GM23338 (cell line): ENCODE measurements around the gene PPARD. TPM values are rescaled to one million over a fixed set of nuclear protein-coding genes. Genes with fewer than 3 reads are reported as not detected.

ENCODE experiments used
- ATAC-seq: fragments of 200-7000 bp; cut with Tn5 transposase; 3 replicates; pipeline ENCODE4 v1.9.1; 2020
- DNase-seq: peaks from one replicate; pipeline ENCODE4 v3.0.0-alpha.2; 2015; ENCODE audit warnings: low spot score
- H2AFZ ChIP-seq: fragments of 200-600 bp; sonication (generic); 2 replicates; pipeline ENCODE4 v1.8.0; 2016; ENCODE audit warnings: antibody characterized with exemption, mild to moderate bottlenecking, moderate library complexity
- H3F3A ChIP-seq: fragments of 200-600 bp; sonication (generic); replicated peaks from 2 replicates; pipeline ENCODE4 v1.8.0; 2017; ENCODE audit warnings: antibody characterized with exemption, mixed run types, low read depth
- H3K27ac ChIP-seq: fragments of 200-600 bp; sonication (generic); 2 replicates; pipeline ENCODE4 v1.6.1; 2016; ENCODE audit warnings: low read depth
- H3K27me3 ChIP-seq: fragments of 200-600 bp; sonication (generic); 2 replicates; pipeline ENCODE4 v1.8.0; 2016; ENCODE audit warnings: mild to moderate bottlenecking, mixed run types, moderate library complexity; ENCODE audit not compliant: insufficient read depth
- H3K36me3 ChIP-seq: fragments of 200-600 bp; sonication (generic); 2 replicates; pipeline ENCODE4 v1.8.0; 2016; ENCODE audit warnings: mild to moderate bottlenecking; ENCODE audit not compliant: insufficient read depth
- H3K4me1 ChIP-seq: fragments of 200-600 bp; sonication (generic); 2 replicates; pipeline ENCODE4 v1.8.0; 2016; ENCODE audit warnings: mild to moderate bottlenecking, moderate library complexity; ENCODE audit not compliant: insufficient read depth
- H3K4me2 ChIP-seq: fragments of 200-600 bp; sonication (generic); 2 replicates; pipeline ENCODE4 v1.7.1; 2017; ENCODE audit warnings: mixed run types
- H3K4me3 ChIP-seq: fragments of 200-600 bp; sonication (generic); 2 replicates; pipeline ENCODE4 v1.6.1; 2016; ENCODE audit warnings: mixed run types
- H3K79me2 ChIP-seq: fragments of 200-600 bp; sonication (generic); replicated peaks from 2 replicates; pipeline ENCODE4 v1.8.0; 2017; ENCODE audit warnings: mild to moderate bottlenecking; ENCODE audit not compliant: insufficient read depth
- H3K9me2 ChIP-seq: fragments of 200-600 bp; sonication (generic); 2 replicates; pipeline ENCODE4 v1.8.0; 2017; ENCODE audit not compliant: insufficient read depth
- H4K20me1 ChIP-seq: fragments of 200-600 bp; sonication (generic); replicated peaks from 2 replicates; pipeline ENCODE4 v1.8.0; 2017; ENCODE audit warnings: mild to moderate bottlenecking; ENCODE audit not compliant: insufficient read depth
- H3K27ac Mint-ChIP-seq: 2 replicates; pipeline ENCODE4 v1.8.0; 2020; ENCODE audit warnings: inconsistent platforms, mild to moderate bottlenecking, moderate library complexity, mixed read lengths
- H3K27me3 Mint-ChIP-seq: 3 replicates; pipeline ENCODE4 v1.8.0; 2022; ENCODE audit warnings: low read depth, mild to moderate bottlenecking, moderate library complexity, mixed read lengths, inconsistent platforms; ENCODE audit not compliant: insufficient read depth, poor library complexity
- H3K36me3 Mint-ChIP-seq: 3 replicates; pipeline ENCODE4 v1.8.0; 2021; ENCODE audit warnings: low read depth, mild to moderate bottlenecking, inconsistent platforms, moderate library complexity, mixed read lengths
- H3K4me1 Mint-ChIP-seq: 3 replicates; pipeline ENCODE4 v1.8.0; 2020; ENCODE audit warnings: mild to moderate bottlenecking, inconsistent platforms, mixed read lengths
- H3K4me3 Mint-ChIP-seq: 3 replicates; pipeline ENCODE4 v1.8.0; 2021; ENCODE audit warnings: moderate library complexity, mild to moderate bottlenecking, inconsistent platforms, mixed read lengths
- H3K9me3 Mint-ChIP-seq: 3 replicates; pipeline ENCODE4 v1.8.0; 2020; ENCODE audit warnings: moderate library complexity, mild to moderate bottlenecking, inconsistent platforms, mixed read lengths
- CREB1 ChIP-seq: fragments of 250-450 bp; sonication (Bioruptor Pico); IDR thresholded peaks from 2 replicates; pipeline ENCODE4 v1.5.0; 2020; ENCODE audit warnings: low read depth, mild to moderate bottlenecking, moderate library complexity
- EZH2 ChIP-seq: fragments of 200-600 bp; sonication (generic); IDR thresholded peaks from one replicate; pipeline ENCODE4 v1.8.0; 2017; ENCODE audit warnings: antibody characterized with exemption, mild to moderate bottlenecking, low read depth; ENCODE audit not compliant: unreplicated experiment
- EZH2phosphoT487 ChIP-seq: fragments of 200-600 bp; sonication (generic); IDR thresholded peaks from one replicate; pipeline ENCODE4 v1.8.1; 2018; ENCODE audit warnings: antibody characterized with exemption; ENCODE audit not compliant: unreplicated experiment
- JUNB ChIP-seq: IDR thresholded peaks from one replicate; pipeline ENCODE4 v1.6.1; 2016; ENCODE audit warnings: antibody characterized with exemption; ENCODE audit not compliant: unreplicated experiment
- NANOG ChIP-seq: IDR thresholded peaks from 2 replicates; pipeline ENCODE4 v1.6.1; 2016; ENCODE audit warnings: antibody characterized with exemption, borderline replicate concordance
- POLR2AphosphoS5 ChIP-seq: IDR thresholded peaks from 2 replicates; pipeline ENCODE4 v1.6.1; 2016; ENCODE audit warnings: antibody characterized with exemption, low read depth
- STAT1 ChIP-seq: IDR thresholded peaks from one replicate; pipeline ENCODE4 v1.6.1; 2016; ENCODE audit warnings: antibody characterized with exemption; ENCODE audit not compliant: unreplicated experiment
- ZNF331 ChIP-seq: fragments of 250-450 bp; sonication (Bioruptor Pico); IDR thresholded peaks from 2 replicates; pipeline ENCODE4 v1.5.0; 2020; ENCODE audit warnings: low read depth, mild to moderate bottlenecking, moderate library complexity
- ZNF462 ChIP-seq: fragments of 250-450 bp; sonication (Bioruptor Pico); IDR thresholded peaks from 2 replicates; pipeline ENCODE4 v1.5.0; 2020; ENCODE audit warnings: mild to moderate bottlenecking, moderate library complexity
- polyA plus RNA-seq: library from polyadenylated mRNA; unstranded; fragments of >200 nt; fragmentation: Nextera tagmentation; extraction: Ambion mirVana; gene quantifications from 2 replicates; pipeline ENCODE4 v1.2.1, GENCODE V29; 2016
- total RNA-seq: library from RNA; depleted of rRNA; stranded (reverse); fragments of >200 nt; shearing (Covaris generic); gene quantifications from 2 replicates; pipeline ENCODE4 v1.2.3, GENCODE V29; 2014
- TF ChIP-seq, protein P1 (sequence below), 2 experiments: fragments of 200-600 bp in 1 of 2; sonication (generic) in 1 of 2; conservative IDR thresholded peaks; 2 replicates each; pipeline versions ENCODE4 v1.5.1 to v1.6.1; 2016 to 2017; ENCODE audit warnings: antibody characterized with exemption in 2 of 2, low read depth in 2 of 2, mild to moderate bottlenecking in 2 of 2, moderate library complexity in 1 of 2
- TF ChIP-seq, protein P2 (sequence below): IDR thresholded peaks from 2 replicates; pipeline ENCODE4 v1.6.1; 2016; ENCODE audit warnings: antibody characterized with exemption

PPARD gene
- total and polyA plus RNA-seq, 2 experiments from 2014 or later, result 5.1 to 9.7 TPM

DNA sequence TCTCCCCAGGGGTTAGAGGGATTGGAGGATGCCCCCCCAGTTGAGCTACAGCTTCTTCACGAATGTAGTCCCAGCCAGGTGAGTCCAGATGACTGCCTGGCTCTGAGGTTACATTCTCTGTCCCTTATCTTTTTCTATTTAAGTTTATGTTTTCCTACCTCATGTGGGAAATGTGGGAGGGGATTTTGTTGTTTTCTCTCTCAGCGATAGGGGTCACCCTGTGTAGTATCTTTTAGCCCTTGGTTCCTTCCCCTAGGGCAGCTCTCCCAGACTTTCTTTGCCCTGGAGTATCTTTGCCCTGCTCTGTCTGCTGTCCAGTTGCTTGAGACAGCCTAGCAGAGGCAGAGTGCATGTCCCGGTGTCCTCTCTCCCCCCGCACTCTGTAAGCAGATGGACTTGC is 115.5 kb downstream of the PPARD start (continued):
- TF ChIP-seq, protein P1, sequence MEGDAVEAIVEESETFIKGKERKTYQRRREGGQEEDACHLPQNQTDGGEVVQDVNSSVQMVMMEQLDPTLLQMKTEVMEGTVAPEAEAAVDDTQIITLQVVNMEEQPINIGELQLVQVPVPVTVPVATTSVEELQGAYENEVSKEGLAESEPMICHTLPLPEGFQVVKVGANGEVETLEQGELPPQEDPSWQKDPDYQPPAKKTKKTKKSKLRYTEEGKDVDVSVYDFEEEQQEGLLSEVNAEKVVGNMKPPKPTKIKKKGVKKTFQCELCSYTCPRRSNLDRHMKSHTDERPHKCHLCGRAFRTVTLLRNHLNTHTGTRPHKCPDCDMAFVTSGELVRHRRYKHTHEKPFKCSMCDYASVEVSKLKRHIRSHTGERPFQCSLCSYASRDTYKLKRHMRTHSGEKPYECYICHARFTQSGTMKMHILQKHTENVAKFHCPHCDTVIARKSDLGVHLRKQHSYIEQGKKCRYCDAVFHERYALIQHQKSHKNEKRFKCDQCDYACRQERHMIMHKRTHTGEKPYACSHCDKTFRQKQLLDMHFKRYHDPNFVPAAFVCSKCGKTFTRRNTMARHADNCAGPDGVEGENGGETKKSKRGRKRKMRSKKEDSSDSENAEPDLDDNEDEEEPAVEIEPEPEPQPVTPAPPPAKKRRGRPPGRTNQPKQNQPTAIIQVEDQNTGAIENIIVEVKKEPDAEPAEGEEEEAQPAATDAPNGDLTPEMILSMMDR (conservative IDR thresholded peaks at IDR 0.05; ENCODE audit: low read depth in 2 of 2), result peak in 1 of 2 experiments; percentile 32; a peak in 2 of 4 replicates

DNA sequence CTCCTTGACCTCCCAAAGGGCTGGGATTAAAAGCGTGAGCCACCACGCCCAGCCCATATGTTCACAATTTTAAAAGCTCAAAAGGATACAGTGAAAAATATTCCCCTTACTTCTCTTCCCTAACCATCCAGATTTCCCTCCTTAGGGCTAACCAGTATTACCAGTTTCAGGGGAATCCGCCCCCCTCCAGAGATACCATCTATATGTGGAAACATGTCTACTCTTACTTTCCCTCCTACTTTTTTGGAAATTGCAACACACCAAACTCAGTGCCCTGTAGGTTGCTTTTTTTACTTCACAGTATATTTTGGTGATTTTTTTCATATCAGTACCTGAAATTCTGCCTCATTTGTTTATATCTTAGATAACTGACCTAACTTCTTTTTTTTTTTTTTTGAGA is 118.9 kb downstream of the PPARD start:
- no peak for DNase-seq
- Histone ChIP-seq H3K4me3 (no peak overlapping the region), H3K9me2 (no peaks in the 10 kb centered on the region), H3K4me1 (no peaks in the 10 kb centered on the region), H3K27me3 (no peaks in the 10 kb centered on the region), H3K4me2 (no peak overlapping the region), H2AFZ (no peak overlapping the region), H3F3A (no peaks in the 10 kb centered on the region), H4K20me1 (no peaks in the 10 kb centered on the region), H3K36me3 (0 out of 2 replicates have a peak, but pooled peaks cover 2% of the 10 kb centered on the region), H3K27ac (no peak overlapping the region), H3K79me2 (no peaks in the 10 kb centered on the region)
- Mint-ChIP-seq H3K4me3 (no peak overlapping the region), H3K4me1 (peaks cover 6% of the 10 kb centered on the region), H3K36me3 (peaks cover 56% of the 10 kb centered on the region), H3K27me3 (peaks cover 3% of the 10 kb centered on the region), H3K27ac (no peak overlapping the region), H3K9me3 (no peaks in the 10 kb centered on the region; the same call in 2 of the 3 replicates)
- ATAC-seq, result no peak
- TF ChIP-seq JUNB, result no peak
- TF ChIP-seq ZNF462 (CRISPR knock-in tag), result no peak
- TF ChIP-seq EZH2phosphoT487, result no peak
- TF ChIP-seq, protein P2, sequence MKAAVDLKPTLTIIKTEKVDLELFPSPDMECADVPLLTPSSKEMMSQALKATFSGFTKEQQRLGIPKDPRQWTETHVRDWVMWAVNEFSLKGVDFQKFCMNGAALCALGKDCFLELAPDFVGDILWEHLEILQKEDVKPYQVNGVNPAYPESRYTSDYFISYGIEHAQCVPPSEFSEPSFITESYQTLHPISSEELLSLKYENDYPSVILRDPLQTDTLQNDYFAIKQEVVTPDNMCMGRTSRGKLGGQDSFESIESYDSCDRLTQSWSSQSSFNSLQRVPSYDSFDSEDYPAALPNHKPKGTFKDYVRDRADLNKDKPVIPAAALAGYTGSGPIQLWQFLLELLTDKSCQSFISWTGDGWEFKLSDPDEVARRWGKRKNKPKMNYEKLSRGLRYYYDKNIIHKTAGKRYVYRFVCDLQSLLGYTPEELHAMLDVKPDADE, result no peak
- TF ChIP-seq NANOG, result no peak
- no peak for TF ChIP-seq EZH2
- no peak for TF ChIP-seq STAT1
- TF ChIP-seq ZNF331 (CRISPR knock-in tag), result no peak
- TF ChIP-seq, protein P1 (conservative IDR thresholded peaks at IDR 0.05; ENCODE audit: low read depth in 2 of 2), result no peak
- TF ChIP-seq POLR2AphosphoS5, result no peak
- no peak for TF ChIP-seq CREB1
